Gastrocnemius medialis (tissue), 4 donors: ENCODE measurements around the gene TECTA. TPM values are rescaled to one million over a fixed set of nuclear protein-coding genes. Genes with fewer than 3 reads are reported as not detected.

Experiments used
- ATAC-seq, 2 donors: fragments of 150-250 bp; one replicate each; pipeline ENCODE4 v1.9.1; 2016
- DNase-seq, 2 donors: peaks; one replicate each; pipeline ENCODE4 v3.0.0-alpha.2; 2019
- H3K27ac ChIP-seq, 4 donors: fragments of 200-600 bp; sonication (generic); 1 replicate in 1 of 4; 2 replicates in 3 of 4; pipeline ENCODE4 v1.5.1; 2016 to 2018; ENCODE audit warnings: mild to moderate bottlenecking in 2 of 4, moderate library complexity in 1 of 4
- H3K27me3 ChIP-seq, 3 donors: fragments of 200-600 bp; sonication (generic) in 2 of 3; 1 replicate in 1 of 3; 2 replicates in 2 of 3; pipeline versions ENCODE4 v1.5.1 to v1.6.0; 2016 to 2019; ENCODE audit warnings: mild to moderate bottlenecking in 1 of 3, moderate library complexity in 1 of 3
- H3K36me3 ChIP-seq, 2 donors: fragments of 200-600 bp; sonication (generic) in 1 of 2; one replicate each; pipeline ENCODE4 v1.5.1; 2017 to 2018
- H3K4me1 ChIP-seq, 2 donors: fragments of 200-600 bp; sonication (generic) in 1 of 2; one replicate each; pipeline ENCODE4 v1.5.1; 2016 to 2017; ENCODE audit warnings: mild to moderate bottlenecking in 2 of 2
- H3K4me3 ChIP-seq, 4 donors: fragments of 200-600 bp; sonication (generic) in 3 of 4; 1 replicate in 1 of 4; 2 replicates in 3 of 4; pipeline ENCODE4 v1.5.1; 2016 to 2019; ENCODE audit warnings: mild to moderate bottlenecking in 2 of 4
- H3K9me3 ChIP-seq, 3 donors: fragments of 200-600 bp; sonication (generic) in 2 of 3; 1 replicate in 1 of 3; 2 replicates in 2 of 3; pipeline ENCODE4 v1.5.1; 2016 to 2019
- POLR2A ChIP-seq, 2 donors: fragments of 450-650 bp; IDR thresholded peaks; one replicate each; pipeline ENCODE4 v1.6.1; 2017; ENCODE audit warnings: antibody characterized with exemption in 2 of 2, mild to moderate bottlenecking in 2 of 2, moderate library complexity in 2 of 2
- in situ Hi-C, 4 donors: fragments of 200-750 bp; cut with MboI; loops; one replicate each; pipeline versions ENCODE4 v1.15.0 to v1.8.0; 2017; ENCODE audit warnings: low sequenced_read_pairs in 4 of 4
- intact Hi-C: fragments of 100-400 bp; cut with DNase I; formaldehyde crosslinking; loops from one replicate; pipeline ENCODE4 v1.15.1; 2023; ENCODE audit warnings: low total_unique reads
- total RNA-seq, 4 donors: library from RNA; depleted of rRNA; stranded (reverse); fragments of >200 nt; gene quantifications; one replicate each; pipeline versions ENCODE4 v1.1.0 to v1.2.3, GENCODE V29; 2016
- TF ChIP-seq, protein P1 (sequence below), 5 experiments: fragments of 450-650 bp in 3 of 5; fragments of 200-600 bp in 2 of 5; sonication (generic) in 2 of 5; IDR thresholded peaks in 4 of 5; conservative IDR thresholded peaks in 1 of 5; 1 replicate in 4 of 5; 2 replicates in 1 of 5; pipeline ENCODE4 v1.5.1; 2016 to 2019; ENCODE audit warnings: antibody characterized with exemption in 5 of 5, mild to moderate bottlenecking in 3 of 5, moderate library complexity in 3 of 5

Gene TECTA
- total RNA-seq, 4 donors from 2014 or later: 0.17 to 1.6 (median 0.45) TPM

DNA sequence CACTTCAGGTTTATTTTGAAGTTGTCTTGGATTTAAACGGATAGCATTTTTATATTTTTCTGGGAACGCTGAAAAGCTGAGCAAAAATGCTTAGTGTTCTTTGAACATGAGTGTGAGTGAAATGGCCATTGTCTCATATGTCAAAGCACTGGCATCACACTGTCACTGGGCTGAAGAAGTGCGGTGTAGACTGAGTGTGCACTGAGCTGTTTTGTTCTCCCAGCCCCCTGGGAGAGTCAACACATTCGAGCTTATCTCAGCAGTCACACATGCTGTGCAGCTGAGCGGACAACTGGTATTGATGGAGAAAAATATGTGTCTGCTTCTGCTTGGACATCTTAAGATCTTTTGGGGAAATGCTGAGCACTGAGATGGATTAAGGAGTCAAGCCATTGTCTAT, 90.8 kb downstream of the TECTA start:
- H3K4me1 ChIP-seq: no peaks in the 10 kb centered on the region
- H3K9me3 ChIP-seq: no peaks in the 10 kb centered on the region
- TF ChIP-seq, protein P1, sequence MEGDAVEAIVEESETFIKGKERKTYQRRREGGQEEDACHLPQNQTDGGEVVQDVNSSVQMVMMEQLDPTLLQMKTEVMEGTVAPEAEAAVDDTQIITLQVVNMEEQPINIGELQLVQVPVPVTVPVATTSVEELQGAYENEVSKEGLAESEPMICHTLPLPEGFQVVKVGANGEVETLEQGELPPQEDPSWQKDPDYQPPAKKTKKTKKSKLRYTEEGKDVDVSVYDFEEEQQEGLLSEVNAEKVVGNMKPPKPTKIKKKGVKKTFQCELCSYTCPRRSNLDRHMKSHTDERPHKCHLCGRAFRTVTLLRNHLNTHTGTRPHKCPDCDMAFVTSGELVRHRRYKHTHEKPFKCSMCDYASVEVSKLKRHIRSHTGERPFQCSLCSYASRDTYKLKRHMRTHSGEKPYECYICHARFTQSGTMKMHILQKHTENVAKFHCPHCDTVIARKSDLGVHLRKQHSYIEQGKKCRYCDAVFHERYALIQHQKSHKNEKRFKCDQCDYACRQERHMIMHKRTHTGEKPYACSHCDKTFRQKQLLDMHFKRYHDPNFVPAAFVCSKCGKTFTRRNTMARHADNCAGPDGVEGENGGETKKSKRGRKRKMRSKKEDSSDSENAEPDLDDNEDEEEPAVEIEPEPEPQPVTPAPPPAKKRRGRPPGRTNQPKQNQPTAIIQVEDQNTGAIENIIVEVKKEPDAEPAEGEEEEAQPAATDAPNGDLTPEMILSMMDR (IDR thresholded peaks at IDR 0.05 in 4 of 5, conservative IDR thresholded peaks at IDR 0.05 in 1 of 5): no peak
- intact Hi-C loops (no loop called here), in situ Hi-C loops (loop anchor here in 3 of 4 donors (10.0 to 25.0 kb wide), 2 partner anchors 677 to 680 kb away; partner anchors contain the start of gene GRIK4 (in 3 of the 3))
- H3K4me3 ChIP-seq: no peak overlapping the region
- peaks cover 0 to 3% (median 0%) of the 10 kb centered on the region in 3 donors for H3K27me3 ChIP-seq
- H3K27ac ChIP-seq: no peak overlapping the region
- no peaks in the 10 kb centered on the region for H3K36me3 ChIP-seq
- no peak for DNase-seq
- no peak for ATAC-seq

DNA sequence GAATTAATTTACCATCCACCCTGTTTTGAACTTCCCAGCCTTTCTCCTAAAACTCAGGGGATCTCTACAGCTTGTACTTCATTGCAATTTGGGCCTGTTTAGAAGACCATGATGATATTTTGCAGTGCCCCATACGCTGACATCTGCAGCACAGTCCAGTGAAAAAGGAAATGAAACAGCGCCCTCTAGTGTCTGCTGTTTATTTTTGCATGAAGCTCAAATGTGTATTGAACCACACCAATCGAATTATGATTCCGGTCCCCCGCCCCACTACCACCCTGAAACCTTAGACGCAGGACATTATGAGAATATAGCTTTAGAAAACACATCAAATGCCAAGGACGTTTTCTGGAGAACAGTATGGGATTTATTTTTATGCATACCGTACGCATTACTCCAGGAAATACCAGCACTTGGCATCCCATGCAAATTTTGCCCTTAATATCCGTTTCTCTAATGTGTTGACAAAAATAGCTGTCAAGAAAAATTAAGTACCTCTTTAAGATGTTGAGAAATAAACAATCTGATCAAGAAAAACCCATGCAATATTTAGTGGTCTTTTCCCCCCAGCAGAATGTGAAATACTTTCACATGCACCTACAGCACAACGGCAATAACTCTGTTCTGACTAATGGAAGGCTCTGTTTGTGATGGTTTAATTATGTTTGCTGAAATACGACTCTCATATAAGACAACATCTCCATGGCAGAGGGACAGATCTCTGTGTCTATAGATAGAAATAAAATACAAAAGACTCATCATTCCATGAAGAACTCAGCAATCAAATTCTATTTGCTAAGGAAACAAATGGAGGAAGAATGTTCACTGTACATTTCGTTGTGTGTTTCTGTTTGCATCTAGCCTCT, 93.9 kb downstream of the TECTA start:
- Histone ChIP-seq H3K9me3 (no peaks in the 10 kb centered on the region), H3K27ac (no peak overlapping the region), H3K4me1 (no peaks in the 10 kb centered on the region), H3K36me3 (no peaks in the 10 kb centered on the region), H3K4me3 (no peak overlapping the region), H3K27me3 (peaks cover 0 to 3% (median 0%) of the 10 kb centered on the region in 3 donors)
- ATAC-seq (peak; percentile 70), DNase-seq (peak in 1 of 2 donors; percentile 14)
- TF ChIP-seq, protein P1 (IDR thresholded peaks at IDR 0.05 in 4 of 5, conservative IDR thresholded peaks at IDR 0.05 in 1 of 5): peak; percentile 37 to 83 (median 69)
- TF ChIP-seq POLR2A (IDR thresholded peaks at IDR 0.05): no peak
- in situ Hi-C loops: loop anchor here in 3 of 4 donors (10.0 to 25.0 kb wide), 2 partner anchors 680 to 683 kb away; partner anchors contain the start of gene GRIK4 (in 3 of the 3)
- intact Hi-C loops: loop anchor here (1.0 kb wide), 1 partner anchor 684 kb away; the partner anchor contains the start of gene GRIK4

DNA sequence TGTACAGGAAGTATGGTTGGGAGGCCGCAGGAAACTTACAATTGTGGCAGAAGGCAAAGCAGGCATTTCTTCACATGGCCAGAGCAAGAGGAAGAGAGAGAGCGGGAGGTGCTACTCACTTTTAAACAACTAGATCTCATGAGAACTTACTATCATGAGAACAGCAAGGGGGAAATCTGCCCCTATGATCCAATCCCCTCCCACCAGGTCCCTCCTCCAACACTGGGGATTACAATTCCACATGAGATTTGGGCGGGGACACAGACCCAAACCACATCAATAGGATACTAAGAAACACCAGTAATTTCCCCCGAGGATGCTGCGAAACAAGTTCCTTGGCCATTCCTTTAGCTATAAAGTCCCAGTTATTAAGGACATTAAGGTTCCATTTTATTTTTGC, 97.4 kb downstream of the TECTA start:
- Histone ChIP-seq H3K36me3 (no peaks in the 10 kb centered on the region), H3K4me1 (no peaks in the 10 kb centered on the region), H3K9me3 (no peaks in the 10 kb centered on the region), H3K4me3 (no peak overlapping the region), H3K27ac (no peak overlapping the region), H3K27me3 (peaks cover 0 to 3% (median 0%) of the 10 kb centered on the region in 3 donors)
- intact Hi-C loops: no loop called here
- DNase-seq (no peak), ATAC-seq (no peak)
- TF ChIP-seq POLR2A (IDR thresholded peaks at IDR 0.05): no peak
- TF ChIP-seq, protein P1 (IDR thresholded peaks at IDR 0.05 in 4 of 5, conservative IDR thresholded peaks at IDR 0.05 in 1 of 5): no peak
- in situ Hi-C loops: loop anchor here in 3 of 4 donors (10.0 to 25.0 kb wide), 2 partner anchors 684 to 686 kb away; partner anchors contain the start of gene GRIK4 (in 3 of the 3)

DNA sequence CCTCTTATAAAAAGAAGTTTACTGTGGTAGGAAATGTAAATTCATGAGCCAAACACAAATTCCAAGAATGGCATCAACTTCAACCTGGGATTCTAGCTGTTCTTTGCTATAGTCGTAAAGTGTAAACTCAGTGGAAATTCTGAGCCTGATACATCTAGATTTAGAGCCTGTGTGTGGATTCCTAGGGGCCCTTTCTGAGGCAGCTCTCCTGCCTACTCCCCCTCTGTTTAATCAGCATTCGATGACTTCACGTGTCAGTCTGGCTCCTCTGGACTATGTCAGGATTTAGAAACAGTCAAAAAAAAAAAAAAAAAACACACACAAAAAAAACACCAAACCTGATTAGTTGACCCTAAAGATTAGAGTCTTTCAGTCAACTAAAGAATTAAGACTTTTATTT, 98.5 kb downstream of the TECTA start:
- intact Hi-C loops: no loop called here

More for the DNA sequence above, 98.5 kb downstream of the TECTA start:
- Histone ChIP-seq H3K4me3 (no peak overlapping the region), H3K9me3 (no peaks in the 10 kb centered on the region), H3K36me3 (no peaks in the 10 kb centered on the region), H3K27ac (no peak overlapping the region), H3K4me1 (no peaks in the 10 kb centered on the region), H3K27me3 (peaks cover 0 to 3% (median 0%) of the 10 kb centered on the region in 3 donors)
- DNase-seq (no peak), ATAC-seq (no peak)
- no peak for TF ChIP-seq POLR2A (IDR thresholded peaks at IDR 0.05)
- TF ChIP-seq, protein P1 (IDR thresholded peaks at IDR 0.05 in 4 of 5, conservative IDR thresholded peaks at IDR 0.05 in 1 of 5): no peak
- in situ Hi-C loops: loop anchor here in 3 of 4 donors (10.0 to 25.0 kb wide), 2 partner anchors 685 to 687 kb away; partner anchors contain the start of gene GRIK4 (in 3 of the 3)
